Astrocyte of the spinal cord (primary cell): ENCODE data around the gene INTS13.
A peak's percentile ranks its signal among the peaks of the same experiment; 100 is the strongest.

Experiments used
- DNase-seq: peaks from one replicate; pipeline ENCODE4 v3.0.0; 2011; ENCODE audit warnings: low read depth, low spot score
- H3K4me3 ChIP-seq: 2 replicates; pipeline ENCODE4 v1.5.1; 2011; ENCODE audit warnings: low read depth, mild to moderate bottlenecking, low read length, moderate library complexity
- in situ Hi-C: cut with HindIII; loops from 2 replicates; pipeline ENCODE4 v1.10.0; 2017; ENCODE audit warnings: low sequenced_read_pairs
- TF ChIP-seq, protein P1 (sequence below): IDR thresholded peaks from 2 replicates; pipeline ENCODE4 v1.5.1; 2012; ENCODE audit warnings: low read depth, mild to moderate bottlenecking, low read length, inconsistent platforms

INTS13 gene

DNA sequence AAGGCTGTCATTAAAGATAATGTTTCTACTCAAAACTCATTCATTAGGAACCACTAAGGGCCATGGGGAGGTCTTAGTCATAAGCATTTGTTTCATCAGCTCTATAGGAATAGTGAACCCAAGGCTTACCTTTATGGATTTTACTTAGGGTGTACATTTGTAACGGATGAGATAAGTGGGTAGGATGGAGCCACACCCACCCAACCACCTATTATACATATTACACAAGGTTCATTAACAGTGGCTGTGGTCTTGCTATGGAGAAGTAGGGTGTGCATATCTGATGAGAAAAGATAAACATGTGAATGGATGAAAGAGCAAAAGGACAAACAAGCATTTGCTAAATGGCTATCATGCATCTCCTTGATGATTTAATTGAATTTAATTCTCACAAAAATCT, 65.2 kb downstream of the INTS13 start:
- no peak for DNase-seq
- TF ChIP-seq, protein P1, sequence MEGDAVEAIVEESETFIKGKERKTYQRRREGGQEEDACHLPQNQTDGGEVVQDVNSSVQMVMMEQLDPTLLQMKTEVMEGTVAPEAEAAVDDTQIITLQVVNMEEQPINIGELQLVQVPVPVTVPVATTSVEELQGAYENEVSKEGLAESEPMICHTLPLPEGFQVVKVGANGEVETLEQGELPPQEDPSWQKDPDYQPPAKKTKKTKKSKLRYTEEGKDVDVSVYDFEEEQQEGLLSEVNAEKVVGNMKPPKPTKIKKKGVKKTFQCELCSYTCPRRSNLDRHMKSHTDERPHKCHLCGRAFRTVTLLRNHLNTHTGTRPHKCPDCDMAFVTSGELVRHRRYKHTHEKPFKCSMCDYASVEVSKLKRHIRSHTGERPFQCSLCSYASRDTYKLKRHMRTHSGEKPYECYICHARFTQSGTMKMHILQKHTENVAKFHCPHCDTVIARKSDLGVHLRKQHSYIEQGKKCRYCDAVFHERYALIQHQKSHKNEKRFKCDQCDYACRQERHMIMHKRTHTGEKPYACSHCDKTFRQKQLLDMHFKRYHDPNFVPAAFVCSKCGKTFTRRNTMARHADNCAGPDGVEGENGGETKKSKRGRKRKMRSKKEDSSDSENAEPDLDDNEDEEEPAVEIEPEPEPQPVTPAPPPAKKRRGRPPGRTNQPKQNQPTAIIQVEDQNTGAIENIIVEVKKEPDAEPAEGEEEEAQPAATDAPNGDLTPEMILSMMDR, result no peak
- H3K4me3 ChIP-seq, result no peak overlapping the region
- in situ Hi-C loops, result no loop called here

DNA sequence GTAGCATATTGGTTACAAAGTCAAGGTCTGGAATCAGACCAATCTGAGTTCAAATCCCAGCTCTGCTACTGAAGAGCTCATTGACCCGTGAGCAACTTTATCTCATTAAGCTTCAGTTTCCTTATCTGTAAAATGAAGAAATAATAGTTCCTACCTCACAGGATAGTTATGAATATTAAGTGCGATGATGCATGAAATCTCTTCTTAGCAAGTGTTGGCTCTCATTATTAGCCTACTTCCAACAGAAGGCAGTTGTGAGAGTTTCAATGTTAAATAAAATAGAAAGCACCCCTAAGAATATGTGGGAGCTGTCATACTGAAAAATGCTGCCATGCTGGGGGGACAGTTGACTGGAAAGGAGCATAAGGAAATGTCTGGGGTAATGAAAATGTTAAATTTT, 65.8 kb downstream of the INTS13 start:
- in situ Hi-C loops, result no loop called here
- DNase-seq, result no peak
- TF ChIP-seq, protein P1, result no peak
- H3K4me3 ChIP-seq, result no peak overlapping the region

DNA sequence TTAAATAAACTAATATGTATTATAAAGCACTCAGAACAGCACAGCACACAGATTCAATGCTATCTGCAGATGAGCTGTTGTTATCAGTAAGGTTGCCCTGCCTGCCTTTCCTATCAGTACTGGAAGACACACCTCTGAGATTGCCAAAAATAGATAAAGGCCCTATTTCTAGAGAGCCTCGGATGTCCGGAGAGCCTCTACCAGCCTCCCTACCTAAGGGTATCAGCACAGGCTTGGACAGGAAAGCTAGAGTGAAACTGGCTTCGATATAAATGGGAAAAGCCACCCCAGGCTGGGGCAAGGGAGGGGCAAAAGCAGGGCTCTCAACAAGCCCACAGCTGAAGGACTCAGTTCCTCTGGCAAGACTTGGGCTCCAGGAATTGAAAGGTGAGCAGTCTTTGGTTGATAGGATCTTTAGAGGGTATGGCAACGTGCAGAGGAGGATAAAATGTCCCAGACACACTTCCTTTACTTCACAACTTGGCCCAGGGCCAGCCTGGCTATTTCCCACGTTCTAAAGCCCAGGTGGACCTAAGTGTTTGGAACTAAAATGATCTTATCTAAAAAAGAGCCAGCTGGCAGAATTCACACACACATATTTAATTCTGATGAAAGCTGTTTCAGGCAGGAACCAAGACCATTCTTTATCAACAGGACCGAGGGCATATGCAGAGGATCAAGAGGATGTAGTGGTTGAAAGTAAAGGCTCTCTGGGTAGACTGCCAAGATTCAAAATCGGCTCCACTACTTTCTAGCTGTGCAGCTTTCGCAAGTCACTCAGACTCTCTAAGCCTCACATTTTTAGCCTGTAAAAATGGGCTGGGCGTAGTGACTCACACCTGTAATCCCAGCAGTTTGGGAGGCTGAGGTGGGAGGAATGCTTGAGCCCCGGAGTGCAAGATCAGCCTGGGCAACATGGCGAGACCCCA, 67.0 kb downstream of the INTS13 start:
- TF ChIP-seq, protein P1, result no peak
- in situ Hi-C loops, result no loop called here
- DNase-seq, result peak; percentile 7
- no peak overlapping the region for H3K4me3 ChIP-seq

DNA sequence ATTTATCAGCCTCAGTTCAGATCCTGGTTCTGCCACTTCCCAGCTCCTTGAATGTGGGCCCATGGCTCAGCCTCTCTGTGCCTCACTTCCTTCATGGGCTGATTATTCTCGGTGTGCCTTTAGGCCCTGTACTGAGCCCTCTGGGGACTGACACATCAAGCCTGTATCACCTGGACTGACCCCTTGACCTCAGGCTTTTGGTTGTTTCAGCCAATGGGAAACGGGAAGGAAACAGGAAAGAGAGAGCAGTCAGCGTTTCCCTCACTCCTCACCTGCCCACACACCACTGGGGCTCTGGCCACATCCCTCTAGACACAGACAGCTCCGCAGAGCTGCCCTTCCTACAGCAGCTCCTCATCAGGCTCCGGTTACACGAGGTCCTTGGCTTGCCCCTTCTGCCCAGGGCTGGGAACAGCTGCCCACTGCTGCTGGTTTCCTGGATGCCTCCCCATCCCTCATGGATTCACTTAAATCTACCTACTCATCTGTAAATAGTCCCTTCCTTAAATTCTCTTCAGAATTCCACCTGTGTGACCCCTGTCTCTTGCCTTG, 67.8 kb downstream of the INTS13 start:
- H3K4me3 ChIP-seq, result no peak overlapping the region
- no peak for DNase-seq
- in situ Hi-C loops, result no loop called here
- TF ChIP-seq, protein P1, result no peak

DNA sequence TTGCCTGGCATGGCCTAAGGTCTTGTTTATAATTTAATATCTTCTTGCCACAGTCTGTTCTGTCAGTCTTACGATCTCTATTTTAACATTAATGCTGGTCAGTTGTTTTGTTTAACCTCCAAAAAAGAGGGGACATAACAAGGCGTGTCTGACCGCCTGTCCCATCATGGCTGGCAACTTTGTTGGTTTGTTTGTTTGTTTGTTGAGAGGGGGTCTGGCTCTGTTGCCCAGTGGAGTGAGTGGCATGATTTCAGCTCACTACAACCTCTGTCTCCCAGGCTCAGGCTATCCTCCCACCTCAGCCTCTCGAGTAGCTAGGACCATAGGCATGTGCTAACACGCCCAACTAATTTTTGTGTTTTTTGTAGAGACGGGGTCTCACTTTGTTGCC, 68.7 kb downstream of the INTS13 start:
- in situ Hi-C loops, result no loop called here

DNA sequence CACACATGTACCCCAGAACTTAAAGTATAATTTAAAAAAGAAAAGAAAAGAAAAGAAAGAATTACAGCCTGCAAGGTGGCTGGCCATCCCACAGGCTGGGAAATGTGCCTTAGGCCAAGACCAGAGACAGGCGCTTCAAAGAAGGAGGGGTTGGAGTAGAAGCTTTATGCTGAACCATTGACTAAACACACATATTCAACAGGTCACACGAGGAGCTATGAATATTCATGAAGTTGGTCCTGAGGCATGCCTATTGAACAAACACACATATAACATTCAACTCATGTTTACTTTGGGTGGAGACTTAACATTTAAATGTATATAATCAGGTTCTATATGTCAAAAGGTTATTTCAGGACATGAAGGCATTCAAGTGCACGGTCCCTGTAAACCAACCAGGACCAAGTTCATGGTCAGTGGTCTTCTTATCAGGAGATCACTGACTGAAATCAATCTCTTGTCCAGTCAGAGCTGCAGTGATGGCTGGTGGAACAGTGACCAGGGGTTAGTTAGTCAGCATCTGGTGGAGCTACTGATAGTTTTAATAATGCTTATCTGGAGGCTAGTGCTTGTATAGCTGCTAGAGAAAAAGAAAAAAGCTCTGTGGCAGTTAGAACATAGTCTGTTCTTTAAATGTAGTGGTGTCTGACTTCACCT, 69.2 kb downstream of the INTS13 start:
- DNase-seq, result no peak
- TF ChIP-seq, protein P1, result no peak
- H3K4me3 ChIP-seq, result no peak overlapping the region
- in situ Hi-C loops, result no loop called here

More for the DNA sequence above, 68.7 kb downstream of the INTS13 start:
- H3K4me3 ChIP-seq, result no peak overlapping the region
- no peak for DNase-seq
- TF ChIP-seq, protein P1, result no peak
